GM21786 (cell line): ENCODE measurements around the gene SAMD1.

Source experiments
- ATAC-seq: cut with Tn5 transposase; IDR thresholded peaks from one replicate; pipeline ENCODE4 v1.9.1; 2021; ENCODE audit not compliant: unreplicated experiment

The SAMD1 gene

GRCh38 chr19:14090509-14091080 lies at the start of gene SAMD1:
Gene SAMD1 (minus strand): TSS chr19:14090751.
- ATAC-seq = peak; percentile 19

GRCh38 chr19:14139944-14140343 lies 49.4 kb upstream of the SAMD1 start:
- no peak for ATAC-seq

GRCh38 chr19:14138576-14139265 lies 48.2 kb upstream of the SAMD1 start:
- ATAC-seq = no peak

- ATAC-seq = peak; percentile 75
Observed at GRCh38 chr19:14136509-14137281, 46.1 kb upstream of the SAMD1 start, which contains the start of gene ASF1B. Gene ASF1B (minus strand): TSS chr19:14136589. CDS start chr19:14136456, 133 bp downstream.

- no peak for ATAC-seq
Observed at GRCh38 chr19:14135985-14136508, 45.5 kb upstream of the SAMD1 start.

- no peak for ATAC-seq
Observed at GRCh38 chr19:14135355-14135754, 44.8 kb upstream of the SAMD1 start.

GRCh38 chr19:14127929-14128509 lies 37.5 kb upstream of the SAMD1 start:
- no peak for ATAC-seq

- no peak for ATAC-seq
Observed at GRCh38 chr19:14127176-14127575, 36.6 kb upstream of the SAMD1 start.

GRCh38 chr19:14122924-14123323 lies 32.4 kb upstream of the SAMD1 start:
- no peak for ATAC-seq

GRCh38 chr19:14120497-14120780 lies 29.9 kb upstream of the SAMD1 start:
- no peak for ATAC-seq

GRCh38 chr19:14119644-14120496 lies 29.3 kb upstream of the SAMD1 start:
- no peak for ATAC-seq

- no peak for ATAC-seq
Observed at GRCh38 chr19:14119146-14119545, 28.6 kb upstream of the SAMD1 start.

GRCh38 chr19:14118165-14119051 lies 27.9 kb upstream of the SAMD1 start:
- ATAC-seq = peak; percentile 36

GRCh38 chr19:14117668-14118164 lies 27.2 kb upstream of the SAMD1 start, which contains the start of gene PRKACA:
Gene PRKACA (minus strand): TSS chr19:14117762. CDS start chr19:14117547, 215 bp downstream.
- peak; percentile 89 for ATAC-seq

- peak; percentile 8 for ATAC-seq
Observed at GRCh38 chr19:14116918-14117578, 26.5 kb upstream of the SAMD1 start.

- no peak for ATAC-seq
Observed at GRCh38 chr19:14116525-14116917, 26.0 kb upstream of the SAMD1 start.

- ATAC-seq = no peak
Observed at GRCh38 chr19:14115756-14116155, 25.2 kb upstream of the SAMD1 start.

- ATAC-seq = no peak
Observed at GRCh38 chr19:14114854-14115253, 24.3 kb upstream of the SAMD1 start.

- no peak for ATAC-seq
Observed at GRCh38 chr19:14114439-14114838, 23.9 kb upstream of the SAMD1 start.
